Lung microvascular endothelial cell (primary cell): ENCODE data around the gene ROPN1L. TPM values are rescaled to one million over a fixed set of nuclear protein-coding genes. Genes with fewer than 3 reads are reported as not detected.

Experiments
- DNase-seq, 2 donors: peaks; one replicate each; pipeline versions ENCODE4 v3.0.0 to v3.0.0-alpha.2; 2010; ENCODE audit warnings: low read depth in 2 of 2
- total RNA-seq: library from RNA; depleted of rRNA; stranded (reverse); fragments of >200 nt; gene quantifications from 2 replicates; pipeline ENCODE4 v1.2.1, GENCODE V29; 2014

The ROPN1L gene
- total RNA-seq, 1 donor from 2014 or later = 1.4 TPM

GRCh38 chr5:10427978-10428377, 13.7 kb upstream of the ROPN1L start:
- no peak for DNase-seq

- no peak for DNase-seq
These were observed 10.3 kb upstream of the ROPN1L start for GRCh38 chr5:10431415-10431814.

GRCh38 chr5:10432059-10433008, 9.3 kb upstream of the ROPN1L start:
- no peak for DNase-seq

GRCh38 chr5:10434392-10434791, 7.3 kb upstream of the ROPN1L start:
- peak in 1 of 2 donors; percentile 42 for DNase-seq

- no peak for DNase-seq
These were observed 3.4 kb upstream of the ROPN1L start for GRCh38 chr5:10438301-10438700.

GRCh38 chr5:10439692-10440091, 2.0 kb upstream of the ROPN1L start:
- DNase-seq = no peak

GRCh38 chr5:10440367-10440990, 1.2 kb upstream of the ROPN1L start:
- DNase-seq = no peak

- peak in 1 of 2 donors; percentile 49 for DNase-seq
These were observed 335 bp downstream of the ROPN1L start for GRCh38 chr5:10441992-10442435.

- peak in 1 of 2 donors; percentile 23 for DNase-seq
These were observed 897 bp downstream of the ROPN1L start for GRCh38 chr5:10442576-10442975.

- peak in 1 of 2 donors; percentile 31 for DNase-seq
These were observed 3.7 kb downstream of the ROPN1L start for GRCh38 chr5:10445352-10445751.

GRCh38 chr5:10446490-10446889, 4.8 kb downstream of the ROPN1L start:
- no peak for DNase-seq

- DNase-seq = no peak
These were observed 5.4 kb downstream of the ROPN1L start for GRCh38 chr5:10447041-10447440.

- DNase-seq = no peak
These were observed 7.2 kb downstream of the ROPN1L start for GRCh38 chr5:10448754-10449360.

- no peak for DNase-seq
These were observed 9.6 kb downstream of the ROPN1L start for GRCh38 chr5:10451137-10451824.

GRCh38 chr5:10452768-10453331, 11.2 kb downstream of the ROPN1L start:
- peak; percentile 91 to 94 for DNase-seq

- DNase-seq = no peak
These were observed 11.9 kb downstream of the ROPN1L start for GRCh38 chr5:10453545-10453944.

GRCh38 chr5:10454591-10455276, 13.1 kb downstream of the ROPN1L start:
- peak in 1 of 2 donors; percentile 47 for DNase-seq

- DNase-seq = no peak
These were observed 13.6 kb downstream of the ROPN1L start for GRCh38 chr5:10455277-10455670.

- peak; percentile 47 to 60 for DNase-seq
These were observed 15.1 kb downstream of the ROPN1L start for GRCh38 chr5:10456583-10457420.
